HEK293 (cell line): ENCODE results near the gene GUK1.

Experiments
- CTCF ChIA-PET: fragments of 350-600 bp; formaldehyde crosslinking; extraction: SDS; loops from one replicate; lab custom pipeline; 2021; ENCODE audit warnings: antibody characterized with exemption; lab: Yijun Ruan, JAX
- POLR2A ChIA-PET: fragments of 300-600 bp; formaldehyde crosslinking; extraction: SDS; loops from one replicate; lab custom pipeline; 2020; ENCODE audit warnings: antibody characterized with exemption, inconsistent platforms; lab: Yijun Ruan, JAX
- H3K27ac ChIP-seq: fragments of 200-500 bp; sonication (Bioruptor generic); 2 replicates; pipeline ENCODE4 v1.5.1; 2014; ENCODE audit warnings: low read depth, low read length, control low read depth, inconsistent platforms; ENCODE audit errors: extremely low read depth
- H3K36me3 ChIP-seq, 2 experiments: fragments of 200-500 bp in 1 of 2; sonication (Bioruptor generic) in 1 of 2; 1 replicate in 1 of 2; 2 replicates in 1 of 2; pipeline ENCODE4 v1.5.1; 2014 to 2017; ENCODE audit warnings: inconsistent platforms in 2 of 2, low read length in 2 of 2; ENCODE audit not compliant: control insufficient read depth in 2 of 2, insufficient read depth in 1 of 2
- H3K4me1 ChIP-seq: fragments of 200-500 bp; sonication (Bioruptor generic); 2 replicates; pipeline ENCODE4 v1.5.1; 2014; ENCODE audit warnings: mild to moderate bottlenecking, low read length, inconsistent platforms; ENCODE audit not compliant: control insufficient read depth, insufficient read depth
- H3K4me3 ChIP-seq: 2 replicates; pipeline ENCODE4 v1.5.1; 2011; ENCODE audit warnings: low read depth, mild to moderate bottlenecking, control low read depth, low read length, moderate library complexity
- H3K9me3 ChIP-seq: fragments of 200-500 bp; sonication (Bioruptor generic); 2 replicates; pipeline ENCODE4 v1.5.1; 2014; ENCODE audit warnings: low read depth, low read length, inconsistent platforms; ENCODE audit not compliant: control insufficient read depth, insufficient read depth
- GLIS2 ChIP-seq: fragments of 450-650 bp; formaldehyde crosslinking; IDR thresholded peaks from 2 replicates; pipeline ENCODE4 v1.5.1; 2016; ENCODE audit warnings: missing biosample characterization, missing genetic modification characterization
- PRDM1 ChIP-seq: fragments of 450-650 bp; formaldehyde crosslinking; IDR thresholded peaks from 2 replicates; pipeline ENCODE4; 2016; ENCODE audit warnings: missing biosample characterization, missing genetic modification characterization
- REPIN1 ChIP-seq: fragments of 450-650 bp; formaldehyde crosslinking; IDR thresholded peaks from 2 replicates; pipeline ENCODE4 v1.5.1; 2017; ENCODE audit warnings: missing biosample characterization, missing genetic modification characterization, low read depth
- SALL2 ChIP-seq: fragments of 450-650 bp; formaldehyde crosslinking; IDR thresholded peaks from 2 replicates; pipeline ENCODE4 v1.5.0; 2017; ENCODE audit warnings: missing biosample characterization, mild to moderate bottlenecking, missing genetic modification characterization, borderline replicate concordance
- SP7 ChIP-seq: fragments of 450-650 bp; formaldehyde crosslinking; IDR thresholded peaks from 2 replicates; pipeline ENCODE4 v1.5.1; 2016; ENCODE audit warnings: missing biosample characterization, missing genetic modification characterization
- ZFHX2 ChIP-seq: fragments of 450-650 bp; formaldehyde crosslinking; conservative IDR thresholded peaks from 2 replicates; pipeline ENCODE4 v1.5.1; 2016; ENCODE audit warnings: missing biosample characterization, missing genetic modification characterization
- ZFP41 ChIP-seq: fragments of 450-650 bp; formaldehyde crosslinking; IDR thresholded peaks from 2 replicates; pipeline ENCODE4 v1.5.1; 2016; ENCODE audit warnings: missing biosample characterization, missing genetic modification characterization, borderline replicate concordance
- ZNF2 ChIP-seq: fragments of 450-650 bp; formaldehyde crosslinking; IDR thresholded peaks from 2 replicates; pipeline ENCODE4 v1.5.1; 2016; ENCODE audit warnings: missing biosample characterization, missing genetic modification characterization
- ZNF521 ChIP-seq: fragments of 450-650 bp; formaldehyde crosslinking; IDR thresholded peaks from 2 replicates; pipeline ENCODE4 v1.5.1; 2017; ENCODE audit warnings: missing biosample characterization, mild to moderate bottlenecking, missing genetic modification characterization
- ZNF555 ChIP-seq: fragments of 450-650 bp; formaldehyde crosslinking; conservative IDR thresholded peaks from 2 replicates; pipeline ENCODE4 v1.5.1; 2017; ENCODE audit warnings: missing biosample characterization, mild to moderate bottlenecking, missing genetic modification characterization, inconsistent platforms
- ZNF600 ChIP-seq: fragments of 450-650 bp; formaldehyde crosslinking; IDR thresholded peaks from 2 replicates; pipeline ENCODE4 v1.5.1; 2016; ENCODE audit warnings: missing biosample characterization, missing genetic modification characterization
- ZNF623 ChIP-seq: fragments of 450-650 bp; formaldehyde crosslinking; IDR thresholded peaks from 2 replicates; pipeline ENCODE4 v1.5.1; 2016; ENCODE audit warnings: missing biosample characterization, missing genetic modification characterization
- ZNF629 ChIP-seq: fragments of 450-650 bp; formaldehyde crosslinking; IDR thresholded peaks from 2 replicates; pipeline ENCODE4 v1.5.1; 2017; ENCODE audit warnings: missing biosample characterization, missing genetic modification characterization
- ZNF658 ChIP-seq: fragments of 450-650 bp; formaldehyde crosslinking; IDR thresholded peaks from 2 replicates; pipeline ENCODE4; 2016; ENCODE audit warnings: missing biosample characterization, missing genetic modification characterization
- ZNF660 ChIP-seq: fragments of 450-650 bp; IDR thresholded peaks from 2 replicates; pipeline ENCODE4 v1.5.1; 2018; ENCODE audit warnings: missing biosample characterization, mild to moderate bottlenecking, missing genetic modification characterization
- TF ChIP-seq, protein P1 (sequence below): fragments of 450-650 bp; formaldehyde crosslinking; IDR thresholded peaks from 2 replicates; pipeline ENCODE4 v1.5.1; 2016; ENCODE audit warnings: missing biosample characterization, missing genetic modification characterization, borderline replicate concordance
- TF ChIP-seq, protein P2 (sequence below): fragments of 450-650 bp; formaldehyde crosslinking; IDR thresholded peaks from 2 replicates; pipeline ENCODE4 v1.5.1; 2016; ENCODE audit warnings: missing biosample characterization, missing genetic modification characterization
- TF ChIP-seq, protein P3 (sequence below): fragments of 450-650 bp; formaldehyde crosslinking; IDR thresholded peaks from 2 replicates; pipeline ENCODE4 v1.5.1; 2017; ENCODE audit warnings: missing biosample characterization, missing genetic modification characterization
- TF ChIP-seq, protein P4 (sequence below): fragments of 450-650 bp; formaldehyde crosslinking; IDR thresholded peaks from 2 replicates; pipeline ENCODE4 v1.5.1; 2016; ENCODE audit warnings: missing biosample characterization, missing genetic modification characterization
- TF ChIP-seq, protein P5 (sequence below): fragments of 450-650 bp; formaldehyde crosslinking; IDR thresholded peaks from 2 replicates; pipeline ENCODE4 v1.5.1; 2016; ENCODE audit warnings: missing biosample characterization, missing genetic modification characterization, low read depth

Gene GUK1

DNA sequence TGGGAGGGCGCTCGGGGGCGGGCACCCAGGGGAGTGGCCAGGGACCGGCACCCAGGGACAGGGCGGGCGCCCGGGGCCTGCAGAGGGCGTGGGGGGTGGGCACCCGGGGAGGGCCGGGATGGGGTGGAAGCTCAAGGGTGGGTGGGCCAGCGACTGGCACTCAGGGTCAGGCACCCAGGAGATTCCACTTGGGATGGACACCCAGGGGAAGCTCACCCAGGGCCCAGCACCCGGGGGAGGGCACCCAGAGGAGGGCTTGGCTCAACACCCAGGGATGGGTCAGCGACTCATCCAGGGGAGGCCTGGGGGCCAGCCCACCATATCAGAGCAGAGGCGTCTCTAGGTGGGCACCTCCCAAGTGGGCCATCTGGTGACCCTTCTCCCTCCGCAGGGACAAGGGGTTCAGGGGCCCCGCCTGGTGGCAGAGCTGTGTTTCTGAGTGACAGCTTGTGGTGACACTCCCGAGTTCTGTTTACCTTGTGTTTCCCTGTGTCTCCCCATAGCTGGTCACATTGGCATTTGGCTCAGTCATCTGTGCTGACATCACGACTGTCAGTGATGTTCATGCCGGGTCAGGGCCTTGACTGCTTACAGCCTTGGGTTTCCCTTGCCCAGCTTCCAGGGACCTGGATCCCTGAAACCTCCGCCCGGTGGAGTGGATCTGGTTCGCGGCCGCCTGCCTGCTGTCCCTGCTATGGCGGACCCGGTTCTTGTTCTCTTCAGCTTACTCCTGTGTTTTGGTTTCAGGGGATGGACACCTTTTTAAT, 26.3 kb downstream of the GUK1 start (continued):
- TF ChIP-seq, protein P1, sequence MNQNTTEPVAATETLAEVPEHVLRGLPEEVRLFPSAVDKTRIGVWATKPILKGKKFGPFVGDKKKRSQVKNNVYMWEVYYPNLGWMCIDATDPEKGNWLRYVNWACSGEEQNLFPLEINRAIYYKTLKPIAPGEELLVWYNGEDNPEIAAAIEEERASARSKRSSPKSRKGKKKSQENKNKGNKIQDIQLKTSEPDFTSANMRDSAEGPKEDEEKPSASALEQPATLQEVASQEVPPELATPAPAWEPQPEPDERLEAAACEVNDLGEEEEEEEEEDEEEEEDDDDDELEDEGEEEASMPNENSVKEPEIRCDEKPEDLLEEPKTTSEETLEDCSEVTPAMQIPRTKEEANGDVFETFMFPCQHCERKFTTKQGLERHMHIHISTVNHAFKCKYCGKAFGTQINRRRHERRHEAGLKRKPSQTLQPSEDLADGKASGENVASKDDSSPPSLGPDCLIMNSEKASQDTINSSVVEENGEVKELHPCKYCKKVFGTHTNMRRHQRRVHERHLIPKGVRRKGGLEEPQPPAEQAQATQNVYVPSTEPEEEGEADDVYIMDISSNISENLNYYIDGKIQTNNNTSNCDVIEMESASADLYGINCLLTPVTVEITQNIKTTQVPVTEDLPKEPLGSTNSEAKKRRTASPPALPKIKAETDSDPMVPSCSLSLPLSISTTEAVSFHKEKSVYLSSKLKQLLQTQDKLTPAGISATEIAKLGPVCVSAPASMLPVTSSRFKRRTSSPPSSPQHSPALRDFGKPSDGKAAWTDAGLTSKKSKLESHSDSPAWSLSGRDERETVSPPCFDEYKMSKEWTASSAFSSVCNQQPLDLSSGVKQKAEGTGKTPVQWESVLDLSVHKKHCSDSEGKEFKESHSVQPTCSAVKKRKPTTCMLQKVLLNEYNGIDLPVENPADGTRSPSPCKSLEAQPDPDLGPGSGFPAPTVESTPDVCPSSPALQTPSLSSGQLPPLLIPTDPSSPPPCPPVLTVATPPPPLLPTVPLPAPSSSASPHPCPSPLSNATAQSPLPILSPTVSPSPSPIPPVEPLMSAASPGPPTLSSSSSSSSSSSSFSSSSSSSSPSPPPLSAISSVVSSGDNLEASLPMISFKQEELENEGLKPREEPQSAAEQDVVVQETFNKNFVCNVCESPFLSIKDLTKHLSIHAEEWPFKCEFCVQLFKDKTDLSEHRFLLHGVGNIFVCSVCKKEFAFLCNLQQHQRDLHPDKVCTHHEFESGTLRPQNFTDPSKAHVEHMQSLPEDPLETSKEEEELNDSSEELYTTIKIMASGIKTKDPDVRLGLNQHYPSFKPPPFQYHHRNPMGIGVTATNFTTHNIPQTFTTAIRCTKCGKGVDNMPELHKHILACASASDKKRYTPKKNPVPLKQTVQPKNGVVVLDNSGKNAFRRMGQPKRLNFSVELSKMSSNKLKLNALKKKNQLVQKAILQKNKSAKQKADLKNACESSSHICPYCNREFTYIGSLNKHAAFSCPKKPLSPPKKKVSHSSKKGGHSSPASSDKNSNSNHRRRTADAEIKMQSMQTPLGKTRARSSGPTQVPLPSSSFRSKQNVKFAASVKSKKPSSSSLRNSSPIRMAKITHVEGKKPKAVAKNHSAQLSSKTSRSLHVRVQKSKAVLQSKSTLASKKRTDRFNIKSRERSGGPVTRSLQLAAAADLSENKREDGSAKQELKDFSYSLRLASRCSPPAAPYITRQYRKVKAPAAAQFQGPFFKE (tag by site-specific recombination) = peak; percentile 80; the same call in 1 of the 2 replicates
- peak; percentile 43 for TF ChIP-seq ZFHX2
- TF ChIP-seq, protein P2, sequence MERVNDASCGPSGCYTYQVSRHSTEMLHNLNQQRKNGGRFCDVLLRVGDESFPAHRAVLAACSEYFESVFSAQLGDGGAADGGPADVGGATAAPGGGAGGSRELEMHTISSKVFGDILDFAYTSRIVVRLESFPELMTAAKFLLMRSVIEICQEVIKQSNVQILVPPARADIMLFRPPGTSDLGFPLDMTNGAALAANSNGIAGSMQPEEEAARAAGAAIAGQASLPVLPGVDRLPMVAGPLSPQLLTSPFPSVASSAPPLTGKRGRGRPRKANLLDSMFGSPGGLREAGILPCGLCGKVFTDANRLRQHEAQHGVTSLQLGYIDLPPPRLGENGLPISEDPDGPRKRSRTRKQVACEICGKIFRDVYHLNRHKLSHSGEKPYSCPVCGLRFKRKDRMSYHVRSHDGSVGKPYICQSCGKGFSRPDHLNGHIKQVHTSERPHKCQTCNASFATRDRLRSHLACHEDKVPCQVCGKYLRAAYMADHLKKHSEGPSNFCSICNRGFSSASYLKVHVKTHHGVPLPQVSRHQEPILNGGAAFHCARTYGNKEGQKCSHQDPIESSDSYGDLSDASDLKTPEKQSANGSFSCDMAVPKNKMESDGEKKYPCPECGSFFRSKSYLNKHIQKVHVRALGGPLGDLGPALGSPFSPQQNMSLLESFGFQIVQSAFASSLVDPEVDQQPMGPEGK (tag by site-specific recombination) = peak; percentile 82
- TF ChIP-seq, protein P3, sequence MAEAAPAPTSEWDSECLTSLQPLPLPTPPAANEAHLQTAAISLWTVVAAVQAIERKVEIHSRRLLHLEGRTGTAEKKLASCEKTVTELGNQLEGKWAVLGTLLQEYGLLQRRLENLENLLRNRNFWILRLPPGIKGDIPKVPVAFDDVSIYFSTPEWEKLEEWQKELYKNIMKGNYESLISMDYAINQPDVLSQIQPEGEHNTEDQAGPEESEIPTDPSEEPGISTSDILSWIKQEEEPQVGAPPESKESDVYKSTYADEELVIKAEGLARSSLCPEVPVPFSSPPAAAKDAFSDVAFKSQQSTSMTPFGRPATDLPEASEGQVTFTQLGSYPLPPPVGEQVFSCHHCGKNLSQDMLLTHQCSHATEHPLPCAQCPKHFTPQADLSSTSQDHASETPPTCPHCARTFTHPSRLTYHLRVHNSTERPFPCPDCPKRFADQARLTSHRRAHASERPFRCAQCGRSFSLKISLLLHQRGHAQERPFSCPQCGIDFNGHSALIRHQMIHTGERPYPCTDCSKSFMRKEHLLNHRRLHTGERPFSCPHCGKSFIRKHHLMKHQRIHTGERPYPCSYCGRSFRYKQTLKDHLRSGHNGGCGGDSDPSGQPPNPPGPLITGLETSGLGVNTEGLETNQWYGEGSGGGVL = 0 out of 2 replicates have a peak, but pooled peaks have one; percentile 16

DNA sequence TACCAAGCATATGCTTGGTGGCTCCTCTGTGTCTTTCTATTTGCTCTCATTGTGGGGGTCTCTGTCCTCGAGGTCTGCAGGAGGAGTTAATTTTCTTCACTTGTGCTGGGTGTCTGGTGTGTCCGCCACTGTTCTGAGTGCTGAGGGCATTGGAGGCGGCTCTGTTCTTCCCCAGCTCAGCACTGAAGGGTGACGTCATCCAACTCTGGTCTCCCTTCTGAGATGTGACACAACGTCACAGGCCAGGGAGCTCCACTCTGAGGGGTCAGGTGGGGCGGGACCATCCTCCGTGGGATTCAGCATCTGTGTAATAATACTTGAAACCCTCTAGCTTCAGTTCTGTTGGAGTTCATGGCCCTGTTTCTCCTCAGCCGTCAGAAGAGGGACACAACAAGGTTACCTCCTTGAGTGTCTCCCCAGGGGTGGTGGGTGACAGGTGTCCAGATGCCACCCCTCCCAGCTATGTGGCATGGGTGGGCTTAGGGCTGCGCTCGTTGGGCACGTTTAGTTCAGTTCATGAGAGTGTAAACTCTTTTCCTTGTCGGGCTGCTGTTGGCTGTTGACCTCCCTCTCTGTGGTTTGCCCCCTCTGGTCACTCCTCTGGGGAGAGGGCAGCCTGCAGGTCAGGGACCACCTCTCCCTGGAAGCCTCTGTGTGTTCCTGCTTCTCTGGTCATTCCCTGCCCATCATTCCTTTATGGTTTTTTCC, 28.6 kb downstream of the GUK1 start:
- Histone ChIP-seq H3K36me3 (peaks cover 0 to 3% of the 10 kb centered on the region in 2 experiments; a peak in 1 of 3 replicates), H3K9me3 (no peaks in the 10 kb centered on the region), H3K27ac (no peak overlapping the region), H3K4me3 (no peak overlapping the region), H3K4me1 (peaks cover 4% of the 10 kb centered on the region)
- POLR2A ChIA-PET = interaction anchor here (0.6 kb wide), 1 partner anchor 238 kb away, joined by 11 read pairs; the partner anchor contains the start of gene TRIM11
- CTCF ChIA-PET = interaction anchor here (0.7 to 6.1 kb wide), 3 partner anchors 18 to 346 kb away, joined by 3 to 50 read pairs (median 3); no protein-coding TSS in a partner anchor
- TF ChIP-seq SP7 (tag by site-specific recombination) (0 out of 2 replicates have a peak, but pooled peaks have one; percentile 34), ZNF2 (tag by site-specific recombination) (no peak), SALL2 (tag by site-specific recombination) (no peak), ZNF521 (tag by site-specific recombination) (no peak), GLIS2 (peak; percentile 40; the same call in 1 of the 2 replicates), ZNF660 (tag by site-specific recombination) (no peak), ZNF623 (tag by site-specific recombination) (no peak), ZNF555 (tag by site-specific recombination) (no peak), ZNF658 (tag by site-specific recombination) (no peak), REPIN1 (no peak), ZNF629 (tag by site-specific recombination) (peak; percentile 39; the same call in 1 of the 2 replicates), ZFP41 (no peak), ZNF600 (peak; percentile 54), PRDM1 (no peak)
- TF ChIP-seq, protein P4, sequence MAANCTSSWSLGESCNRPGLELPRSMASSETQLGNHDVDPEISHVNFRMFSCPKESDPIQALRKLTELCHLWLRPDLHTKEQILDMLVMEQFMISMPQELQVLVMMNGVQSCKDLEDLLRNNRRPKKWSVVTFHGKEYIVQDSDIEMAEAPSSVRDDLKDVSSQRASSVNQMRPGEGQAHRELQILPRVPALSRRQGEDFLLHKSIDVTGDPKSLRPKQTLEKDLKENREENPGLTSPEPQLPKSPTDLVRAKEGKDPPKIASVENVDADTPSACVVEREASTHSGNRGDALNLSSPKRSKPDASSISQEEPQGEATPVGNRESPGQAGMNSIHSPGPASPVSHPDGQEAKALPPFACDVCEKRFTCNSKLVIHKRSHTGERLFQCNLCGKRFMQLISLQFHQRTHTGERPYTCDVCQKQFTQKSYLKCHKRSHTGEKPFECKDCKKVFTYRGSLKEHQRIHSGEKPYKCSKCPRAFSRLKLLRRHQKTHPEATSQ (tag by site-specific recombination) = no peak
- TF ChIP-seq, protein P5, sequence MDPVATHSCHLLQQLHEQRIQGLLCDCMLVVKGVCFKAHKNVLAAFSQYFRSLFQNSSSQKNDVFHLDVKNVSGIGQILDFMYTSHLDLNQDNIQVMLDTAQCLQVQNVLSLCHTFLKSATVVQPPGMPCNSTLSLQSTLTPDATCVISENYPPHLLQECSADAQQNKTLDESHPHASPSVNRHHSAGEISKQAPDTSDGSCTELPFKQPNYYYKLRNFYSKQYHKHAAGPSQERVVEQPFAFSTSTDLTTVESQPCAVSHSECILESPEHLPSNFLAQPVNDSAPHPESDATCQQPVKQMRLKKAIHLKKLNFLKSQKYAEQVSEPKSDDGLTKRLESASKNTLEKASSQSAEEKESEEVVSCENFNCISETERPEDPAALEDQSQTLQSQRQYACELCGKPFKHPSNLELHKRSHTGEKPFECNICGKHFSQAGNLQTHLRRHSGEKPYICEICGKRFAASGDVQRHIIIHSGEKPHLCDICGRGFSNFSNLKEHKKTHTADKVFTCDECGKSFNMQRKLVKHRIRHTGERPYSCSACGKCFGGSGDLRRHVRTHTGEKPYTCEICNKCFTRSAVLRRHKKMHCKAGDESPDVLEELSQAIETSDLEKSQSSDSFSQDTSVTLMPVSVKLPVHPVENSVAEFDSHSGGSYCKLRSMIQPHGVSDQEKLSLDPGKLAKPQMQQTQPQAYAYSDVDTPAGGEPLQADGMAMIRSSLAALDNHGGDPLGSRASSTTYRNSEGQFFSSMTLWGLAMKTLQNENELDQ (tag by site-specific recombination) = no peak
